ENCODE data around the gene AFM.

GRCh38 chr4:73508651-73509050 is 27.1 kb downstream of the AFM start:
- no peak for TF ChIP-seq PBX3 (IDR thresholded peaks at IDR 0.05)
- no peak for TF ChIP-seq MYC (IDR thresholded peaks at IDR 0.05; ENCODE audit: borderline replicate concordance, low read length)
- TF ChIP-seq CTCF (IDR thresholded peaks at IDR 0.05): no peak
- TF ChIP-seq, protein P1, sequence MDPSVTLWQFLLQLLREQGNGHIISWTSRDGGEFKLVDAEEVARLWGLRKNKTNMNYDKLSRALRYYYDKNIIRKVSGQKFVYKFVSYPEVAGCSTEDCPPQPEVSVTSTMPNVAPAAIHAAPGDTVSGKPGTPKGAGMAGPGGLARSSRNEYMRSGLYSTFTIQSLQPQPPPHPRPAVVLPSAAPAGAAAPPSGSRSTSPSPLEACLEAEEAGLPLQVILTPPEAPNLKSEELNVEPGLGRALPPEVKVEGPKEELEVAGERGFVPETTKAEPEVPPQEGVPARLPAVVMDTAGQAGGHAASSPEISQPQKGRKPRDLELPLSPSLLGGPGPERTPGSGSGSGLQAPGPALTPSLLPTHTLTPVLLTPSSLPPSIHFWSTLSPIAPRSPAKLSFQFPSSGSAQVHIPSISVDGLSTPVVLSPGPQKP (IDR thresholded peaks at IDR 0.05; ENCODE audit: low read depth, low read length): no peak
- no peak for TF ChIP-seq RAD21 (conservative IDR thresholded peaks at IDR 0.05 in 1 of 2, IDR thresholded peaks at IDR 0.05 in 1 of 2)
- no peak for TF ChIP-seq MAZ (IDR thresholded peaks at IDR 0.05; ENCODE audit: borderline replicate concordance, low read depth, low read length)

Measured in A549 (cell line).